Stimulated activated naive B cell treated with anti-CD40 and anti-IgM and Interleukin-4, amounts not matched to agents 10 μg/mL and 1 μg/mL and 100 μg/mL, for 72 hours (primary cell): ENCODE measurements around the gene AANAT.

Source experiments
- ATAC-seq, 2 donors: fragments of 150-1000 bp; cut with Tn5 transposase; replicated peaks; 2 replicates each; pipeline ENCODE4 v1.10.0; 2021; ENCODE audit warnings: moderate library complexity in 1 of 2
- DNase-seq: peaks from one replicate; pipeline ENCODE4 v3.0.0; 2021
- H3K27ac Mint-ChIP-seq: one replicate; pipeline ENCODE4 v1.8.0; 2022; ENCODE audit warnings: mild to moderate bottlenecking, mixed read lengths
- H3K27me3 Mint-ChIP-seq, 2 donors: one replicate each; pipeline ENCODE4 v1.8.0; 2022; ENCODE audit warnings: mixed read lengths in 2 of 2
- H3K36me3 Mint-ChIP-seq, 2 donors: one replicate each; pipeline ENCODE4 v1.8.0; 2022; ENCODE audit warnings: mixed read lengths in 2 of 2, mild to moderate bottlenecking in 1 of 2
- H3K4me1 Mint-ChIP-seq, 2 donors: one replicate each; pipeline ENCODE4 v1.8.0; 2022; ENCODE audit warnings: mixed read lengths in 2 of 2, mild to moderate bottlenecking in 1 of 2
- H3K4me3 Mint-ChIP-seq, 2 donors: one replicate each; pipeline ENCODE4 v1.8.0; 2022; ENCODE audit warnings: mild to moderate bottlenecking in 2 of 2, mixed read lengths in 2 of 2, moderate library complexity in 1 of 2
- H3K9me3 Mint-ChIP-seq, 2 donors: one replicate each; pipeline ENCODE4 v1.8.0; 2022; ENCODE audit warnings: mixed read lengths in 2 of 2, mild to moderate bottlenecking in 1 of 2

Gene AANAT

GRCh38 chr17:76449126-76449525 is 18.3 kb upstream of the AANAT start:
- no peaks in the 10 kb centered on the region for H3K27me3 Mint-ChIP-seq
- H3K36me3 Mint-ChIP-seq = peaks cover 0 to 7% of the 10 kb centered on the region in 2 donors
- ATAC-seq (no peak), DNase-seq (no peak)
- no peak overlapping the region for H3K4me3 Mint-ChIP-seq
- peaks cover 58 to 84% of the 10 kb centered on the region in 2 donors for H3K4me1 Mint-ChIP-seq
- peaks cover 0 to 1% of the 10 kb centered on the region in 2 donors for H3K9me3 Mint-ChIP-seq
- peak overlapping the region; percentile 20 for H3K27ac Mint-ChIP-seq

- ATAC-seq = no peak
- no peak for DNase-seq
- peak overlapping the region; percentile 90 to 91 for H3K4me3 Mint-ChIP-seq
- no peaks in the 10 kb centered on the region for H3K27me3 Mint-ChIP-seq
- H3K4me1 Mint-ChIP-seq = peaks cover 37 to 60% of the 10 kb centered on the region in 2 donors
- H3K9me3 Mint-ChIP-seq = peaks cover 0 to 1% of the 10 kb centered on the region in 2 donors
- peak overlapping the region; percentile 53 for H3K27ac Mint-ChIP-seq
- peaks cover 0 to 3% of the 10 kb centered on the region in 2 donors for H3K36me3 Mint-ChIP-seq
Observed at GRCh38 chr17:76451506-76451905, 15.9 kb upstream of the AANAT start.

- ATAC-seq (peak; percentile 35 to 49), DNase-seq (no peak)
- peaks cover 0 to 1% of the 10 kb centered on the region in 2 donors for H3K9me3 Mint-ChIP-seq
- H3K4me3 Mint-ChIP-seq = peak overlapping the region; percentile 90 to 91
- H3K27me3 Mint-ChIP-seq = no peaks in the 10 kb centered on the region
- H3K36me3 Mint-ChIP-seq = peaks cover 0 to 3% of the 10 kb centered on the region in 2 donors
- peak overlapping the region; percentile 9 for H3K27ac Mint-ChIP-seq
- peaks cover 32 to 53% of the 10 kb centered on the region in 2 donors for H3K4me1 Mint-ChIP-seq
Observed at GRCh38 chr17:76452127-76452659, 15.2 kb upstream of the AANAT start.

GRCh38 chr17:76452660-76453430 is 14.6 kb upstream of the AANAT start, which contains the start of gene UBE2O:
Gene UBE2O (minus strand): TSS chr17:76453152. CDS start chr17:76453141, 11 bp downstream.
- H3K9me3 Mint-ChIP-seq = peaks cover 0 to 1% of the 10 kb centered on the region in 2 donors
- ATAC-seq = peak; percentile 95 to 98
- H3K4me1 Mint-ChIP-seq = peaks cover 30 to 46% of the 10 kb centered on the region in 2 donors
- no peaks in the 10 kb centered on the region for H3K27me3 Mint-ChIP-seq
- H3K36me3 Mint-ChIP-seq = peaks cover 0 to 3% of the 10 kb centered on the region in 2 donors
- peak within 1 kb of the TSS; percentile 81 for H3K27ac Mint-ChIP-seq
- peak; percentile 89 for DNase-seq
- peak within 1 kb of the TSS; percentile 90 to 91 for H3K4me3 Mint-ChIP-seq

- no peak for DNase-seq
- Mint-ChIP-seq H3K36me3 (peaks cover 0 to 3% of the 10 kb centered on the region in 2 donors), H3K9me3 (peaks cover 0 to 1% of the 10 kb centered on the region in 2 donors), H3K4me3 (peak overlapping the region; percentile 77 to 91), H3K27ac (peak overlapping the region; percentile 81), H3K4me1 (peaks cover 29 to 44% of the 10 kb centered on the region in 2 donors), H3K27me3 (no peaks in the 10 kb centered on the region)
- no peak for ATAC-seq
Observed at GRCh38 chr17:76453431-76453743, 14.0 kb upstream of the AANAT start.

GRCh38 chr17:76458580-76459490 is 8.6 kb upstream of the AANAT start:
- H3K4me3 Mint-ChIP-seq = no peak overlapping the region
- no peak overlapping the region for H3K27ac Mint-ChIP-seq
- peak; percentile 70 to 87 for ATAC-seq
- H3K27me3 Mint-ChIP-seq = no peaks in the 10 kb centered on the region
- peaks cover 4% of the 10 kb centered on the region in 2 donors for H3K4me1 Mint-ChIP-seq
- H3K9me3 Mint-ChIP-seq = no peaks in the 10 kb centered on the region
- H3K36me3 Mint-ChIP-seq = no peaks in the 10 kb centered on the region
- DNase-seq = peak; percentile 19

GRCh38 chr17:76459674-76460073 is 7.7 kb upstream of the AANAT start:
- Mint-ChIP-seq H3K27ac (no peak overlapping the region), H3K36me3 (no peaks in the 10 kb centered on the region), H3K4me1 (peaks cover 4% of the 10 kb centered on the region in 2 donors), H3K4me3 (no peak overlapping the region), H3K27me3 (no peaks in the 10 kb centered on the region), H3K9me3 (no peaks in the 10 kb centered on the region)
- ATAC-seq = no peak
- no peak for DNase-seq

- Mint-ChIP-seq H3K27me3 (no peaks in the 10 kb centered on the region), H3K4me1 (peaks cover 17 to 19% of the 10 kb centered on the region in 2 donors), H3K9me3 (no peaks in the 10 kb centered on the region), H3K4me3 (no peak overlapping the region), H3K27ac (no peak overlapping the region), H3K36me3 (no peaks in the 10 kb centered on the region)
- no peak for DNase-seq
- ATAC-seq = no peak
Observed at GRCh38 chr17:76461765-76462555, 5.4 kb upstream of the AANAT start.

- peaks cover 17 to 22% of the 10 kb centered on the region in 2 donors for H3K4me1 Mint-ChIP-seq
- peak overlapping the region; percentile 14 for H3K27ac Mint-ChIP-seq
- no peaks in the 10 kb centered on the region for H3K27me3 Mint-ChIP-seq
- no peaks in the 10 kb centered on the region for H3K9me3 Mint-ChIP-seq
- ATAC-seq = no peak
- no peak for DNase-seq
- no peaks in the 10 kb centered on the region for H3K36me3 Mint-ChIP-seq
- H3K4me3 Mint-ChIP-seq = no peak overlapping the region
Observed at GRCh38 chr17:76462556-76463290, 4.7 kb upstream of the AANAT start.

GRCh38 chr17:76466775-76467130 is 650 bp upstream of the AANAT start:
- no peak for DNase-seq

GRCh38 chr17:76467809-76468633 is 618 bp downstream of the AANAT start:
- H3K4me1 Mint-ChIP-seq = peaks cover 25 to 45% of the 10 kb centered on the region in 2 donors
- peak in 1 of 2 donors; percentile 9 for ATAC-seq

More at GRCh38 chr17:76466775-76467130, 650 bp upstream of the AANAT start:
- Mint-ChIP-seq H3K9me3 (no peaks in the 10 kb centered on the region), H3K27ac (peak overlapping the region; percentile 63), H3K4me3 (no peak overlapping the region), H3K4me1 (peaks cover 24 to 44% of the 10 kb centered on the region in 2 donors), H3K36me3 (peaks cover 14 to 16% of the 10 kb centered on the region in 2 donors), H3K27me3 (no peaks in the 10 kb centered on the region)
- no peak for ATAC-seq

GRCh38 chr17:76468634-76469010 is 1.2 kb downstream of the AANAT start:
- DNase-seq = no peak
- Mint-ChIP-seq H3K4me1 (peaks cover 28 to 51% of the 10 kb centered on the region in 2 donors), H3K36me3 (peaks cover 26 to 29% of the 10 kb centered on the region in 2 donors)

More at GRCh38 chr17:76467809-76468633, 618 bp downstream of the AANAT start:
- no peak overlapping the region for H3K4me3 Mint-ChIP-seq
- DNase-seq = no peak
- peaks cover 22 to 24% of the 10 kb centered on the region in 2 donors for H3K36me3 Mint-ChIP-seq
- peak overlapping the region; percentile 73 for H3K27ac Mint-ChIP-seq
- H3K9me3 Mint-ChIP-seq = no peaks in the 10 kb centered on the region
- H3K27me3 Mint-ChIP-seq = no peaks in the 10 kb centered on the region

More at GRCh38 chr17:76468634-76469010, 1.2 kb downstream of the AANAT start:
- Mint-ChIP-seq H3K4me3 (no peak overlapping the region), H3K27ac (peak overlapping the region; percentile 42), H3K9me3 (no peaks in the 10 kb centered on the region), H3K27me3 (no peaks in the 10 kb centered on the region)
- no peak for ATAC-seq
